ENCODE data around the gene CSPG5.

The CSPG5 gene

DNA sequence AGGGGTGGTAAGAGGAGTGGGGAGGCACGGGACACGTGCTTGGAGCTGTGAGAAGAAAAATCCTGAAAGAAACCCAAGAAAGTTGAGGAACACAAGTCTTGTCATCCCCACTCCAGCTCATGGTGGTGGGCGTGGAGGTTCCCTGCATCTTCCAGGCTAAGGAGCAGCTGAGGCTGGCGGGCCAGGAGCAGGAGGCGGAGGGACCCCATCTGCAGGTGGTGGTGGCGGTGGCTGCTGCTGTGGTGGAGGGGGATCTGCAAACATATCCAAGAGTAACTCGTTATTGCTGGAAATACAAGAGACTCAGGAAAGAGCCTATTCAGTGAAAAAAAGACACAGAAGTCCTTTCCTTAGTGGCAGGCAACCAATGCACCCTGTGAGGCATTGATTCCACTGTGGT lies 9.4 kb upstream of the CSPG5 start:
- TF ChIP-seq, protein P1, sequence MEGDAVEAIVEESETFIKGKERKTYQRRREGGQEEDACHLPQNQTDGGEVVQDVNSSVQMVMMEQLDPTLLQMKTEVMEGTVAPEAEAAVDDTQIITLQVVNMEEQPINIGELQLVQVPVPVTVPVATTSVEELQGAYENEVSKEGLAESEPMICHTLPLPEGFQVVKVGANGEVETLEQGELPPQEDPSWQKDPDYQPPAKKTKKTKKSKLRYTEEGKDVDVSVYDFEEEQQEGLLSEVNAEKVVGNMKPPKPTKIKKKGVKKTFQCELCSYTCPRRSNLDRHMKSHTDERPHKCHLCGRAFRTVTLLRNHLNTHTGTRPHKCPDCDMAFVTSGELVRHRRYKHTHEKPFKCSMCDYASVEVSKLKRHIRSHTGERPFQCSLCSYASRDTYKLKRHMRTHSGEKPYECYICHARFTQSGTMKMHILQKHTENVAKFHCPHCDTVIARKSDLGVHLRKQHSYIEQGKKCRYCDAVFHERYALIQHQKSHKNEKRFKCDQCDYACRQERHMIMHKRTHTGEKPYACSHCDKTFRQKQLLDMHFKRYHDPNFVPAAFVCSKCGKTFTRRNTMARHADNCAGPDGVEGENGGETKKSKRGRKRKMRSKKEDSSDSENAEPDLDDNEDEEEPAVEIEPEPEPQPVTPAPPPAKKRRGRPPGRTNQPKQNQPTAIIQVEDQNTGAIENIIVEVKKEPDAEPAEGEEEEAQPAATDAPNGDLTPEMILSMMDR (IDR thresholded peaks at IDR 0.05; ENCODE audit: borderline replicate concordance, insufficient read depth, low read depth, low read length): no peak
- H3K4me3 ChIP-seq (ENCODE audit: low read depth, low read length): no peak overlapping the region

DNA sequence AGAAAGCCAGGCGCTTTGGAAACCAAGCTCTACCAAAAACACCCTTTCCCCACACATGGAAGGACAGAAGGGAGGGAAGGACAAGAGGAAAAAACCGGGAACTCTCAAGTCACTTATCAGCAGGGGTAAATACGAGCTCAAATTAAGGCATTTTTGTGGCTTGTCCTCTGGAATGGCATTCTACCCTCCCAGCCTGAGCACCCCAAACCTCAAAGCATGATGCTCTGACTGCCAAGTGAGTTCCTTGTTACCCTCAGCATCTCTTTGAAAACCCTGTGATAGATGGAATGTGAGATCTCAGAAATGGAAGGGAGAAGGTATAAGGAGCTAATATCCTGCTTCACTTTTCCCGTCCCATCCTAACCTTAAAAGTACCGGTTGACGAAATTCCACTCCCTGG lies 8.1 kb upstream of the CSPG5 start:
- TF ChIP-seq, protein P1 (IDR thresholded peaks at IDR 0.05; ENCODE audit: borderline replicate concordance, insufficient read depth, low read depth, low read length): no peak
- no peak overlapping the region for H3K4me3 ChIP-seq (ENCODE audit: low read depth, low read length)

DNA sequence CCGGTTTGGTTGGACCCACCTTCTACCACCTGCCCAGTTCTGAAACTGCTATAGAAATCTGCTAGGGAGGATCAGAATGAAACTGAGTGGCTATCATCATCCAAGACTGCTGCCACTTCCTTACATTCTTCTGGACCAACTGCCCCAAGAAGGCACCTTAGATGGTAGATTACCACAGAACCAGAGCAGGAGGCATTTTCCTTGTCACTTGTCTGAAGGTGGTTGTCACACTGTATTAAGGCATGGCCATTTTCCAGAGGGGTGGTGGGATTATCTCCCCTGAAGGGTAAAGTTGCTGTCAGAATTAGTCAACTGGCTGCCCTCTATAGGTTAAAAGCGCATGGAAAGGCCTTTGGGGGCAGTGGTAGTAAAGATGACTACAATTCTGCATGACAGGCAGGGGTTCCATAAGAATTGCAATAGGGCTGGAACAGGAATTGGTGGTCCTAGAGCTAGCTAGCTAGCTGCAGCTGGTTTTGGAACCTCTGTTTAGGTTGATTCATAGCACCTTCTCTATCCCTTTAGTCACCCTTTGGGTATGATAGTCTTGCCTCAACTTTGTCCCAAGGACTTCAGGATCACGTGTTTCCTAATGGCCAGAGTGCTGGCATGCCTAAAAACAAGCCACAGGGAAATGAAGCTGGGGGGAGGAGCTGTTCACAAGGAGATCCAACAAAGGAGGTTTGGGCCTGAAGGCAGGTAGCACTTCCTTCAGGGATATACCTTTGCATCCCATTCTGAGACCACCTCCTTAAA lies 4.8 kb upstream of the CSPG5 start:
- H3K4me3 ChIP-seq (ENCODE audit: low read depth, low read length): no peak overlapping the region
- TF ChIP-seq, protein P1 (IDR thresholded peaks at IDR 0.05; ENCODE audit: borderline replicate concordance, insufficient read depth, low read depth, low read length): no peak

DNA sequence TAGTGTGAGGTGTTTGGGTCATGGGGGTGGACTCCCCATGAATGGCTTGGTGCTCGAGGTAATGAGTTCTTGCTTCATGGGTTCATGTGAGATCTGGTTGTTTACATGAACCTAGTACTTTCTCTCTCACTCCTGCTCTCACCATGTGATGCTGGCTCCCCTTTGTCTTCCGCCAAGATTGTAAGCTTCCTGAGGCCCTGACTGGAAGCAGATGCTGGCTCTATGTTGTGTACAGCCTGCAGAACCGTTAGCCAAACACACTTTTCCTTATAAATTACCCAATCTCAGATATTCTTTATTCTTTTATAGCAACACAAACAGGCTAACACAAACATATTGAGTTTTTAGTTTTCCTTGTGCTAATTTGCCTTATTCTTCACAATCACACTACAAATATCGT lies 3.2 kb upstream of the CSPG5 start:
- H3K4me3 ChIP-seq (ENCODE audit: low read depth, low read length): no peak overlapping the region
- TF ChIP-seq, protein P1 (IDR thresholded peaks at IDR 0.05; ENCODE audit: borderline replicate concordance, insufficient read depth, low read depth, low read length): no peak

DNA sequence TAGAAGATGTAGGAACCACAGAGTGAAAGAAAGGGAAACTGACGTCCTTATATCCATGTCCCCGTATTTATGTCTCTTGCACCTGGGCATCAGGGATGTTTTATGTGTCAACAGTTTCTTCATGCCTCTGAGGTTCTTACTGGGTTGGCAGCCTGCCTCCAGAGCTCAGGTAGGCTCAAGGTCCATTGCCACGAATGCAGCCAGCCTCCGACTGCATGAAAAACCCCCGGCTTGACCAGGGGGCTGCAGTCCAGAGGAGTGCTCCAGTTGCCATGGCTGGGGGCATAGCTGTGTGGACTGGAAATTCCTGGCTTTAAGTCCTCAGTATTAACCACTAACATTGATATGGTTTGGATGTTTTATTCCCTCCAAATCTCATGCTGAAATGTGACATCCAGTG lies 2.8 kb upstream of the CSPG5 start:
- TF ChIP-seq, protein P1 (IDR thresholded peaks at IDR 0.05; ENCODE audit: borderline replicate concordance, insufficient read depth, low read depth, low read length): no peak
- H3K4me3 ChIP-seq (ENCODE audit: low read depth, low read length): no peak overlapping the region

DNA sequence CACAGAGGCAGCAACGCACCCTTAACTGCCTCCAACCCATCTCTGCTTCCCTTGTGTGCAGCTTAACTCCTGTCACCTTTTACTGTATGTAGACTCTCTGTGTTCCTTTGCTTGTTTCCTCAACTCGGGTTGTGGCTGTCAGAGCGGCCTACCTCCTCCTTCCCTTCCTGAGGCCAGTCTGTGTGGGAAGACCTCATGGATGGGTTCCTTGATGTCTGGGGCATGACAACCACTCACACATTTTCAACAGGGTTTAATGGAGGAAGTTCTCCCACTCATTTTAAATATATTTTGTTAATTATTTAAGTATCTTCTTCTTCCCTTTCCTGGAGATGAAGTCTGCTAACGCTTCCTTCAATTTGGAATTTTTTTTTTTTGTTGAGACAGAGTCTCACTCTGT lies 1.8 kb upstream of the CSPG5 start:
- no peak overlapping the region for H3K4me3 ChIP-seq (ENCODE audit: low read depth, low read length)
- TF ChIP-seq, protein P1 (IDR thresholded peaks at IDR 0.05; ENCODE audit: borderline replicate concordance, insufficient read depth, low read depth, low read length): no peak

DNA sequence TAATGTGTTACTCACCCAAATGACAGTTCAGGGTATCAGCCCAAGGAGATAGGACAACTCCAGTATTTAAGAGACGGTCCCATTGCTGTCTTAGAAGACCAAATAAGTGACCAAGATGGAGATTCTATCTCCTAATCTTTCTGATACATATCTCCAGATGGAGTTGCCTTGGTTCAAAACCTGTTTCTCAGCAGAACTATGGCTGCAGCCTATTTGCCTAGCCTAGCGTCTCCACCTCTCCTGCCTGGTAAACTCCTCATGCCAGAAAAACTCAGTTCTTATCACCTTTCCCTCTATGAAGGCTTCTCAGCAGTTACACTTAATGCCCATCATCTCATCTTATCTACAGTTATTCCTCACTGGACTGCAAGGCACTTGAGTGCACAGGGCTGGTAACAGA lies 1.2 kb upstream of the CSPG5 start:
- TF ChIP-seq, protein P1 (IDR thresholded peaks at IDR 0.05; ENCODE audit: borderline replicate concordance, insufficient read depth, low read depth, low read length): no peak
- no peak overlapping the region for H3K4me3 ChIP-seq (ENCODE audit: low read depth, low read length)

Data from GM12875 (cell line).